ENCODE data around the gene DDX17.

- TF ChIP-seq POLR2A (IDR thresholded peaks at IDR 0.05; ENCODE audit: low read length) = no peak
- TF ChIP-seq GATA1 (IDR thresholded peaks at IDR 0.05; ENCODE audit: low read depth, low read length) = no peak
Observed at GRCh38 chr22:38494498-38494897, 11.6 kb downstream of the DDX17 start.
